HFF-Myc (cell line): ENCODE data around the gene RAB31.

ENCODE experiments used
- DNase-seq: peaks from one replicate; pipeline ENCODE4 v3.0.0-alpha.2; 2011; ENCODE audit warnings: low read depth; ENCODE audit errors: extremely low read depth
- H3K4me3 ChIP-seq: replicated peaks from 2 replicates; pipeline ENCODE4 v1.5.1; 2011; ENCODE audit warnings: low read depth, mild to moderate bottlenecking, control low read depth, low read length
- TF ChIP-seq, protein P1 (sequence below): IDR thresholded peaks from 2 replicates; pipeline ENCODE4 v1.5.1; 2012; ENCODE audit warnings: mild to moderate bottlenecking, low read depth, low read length, control low read depth; ENCODE audit errors: missing control alignments

RAB31 gene

DNA sequence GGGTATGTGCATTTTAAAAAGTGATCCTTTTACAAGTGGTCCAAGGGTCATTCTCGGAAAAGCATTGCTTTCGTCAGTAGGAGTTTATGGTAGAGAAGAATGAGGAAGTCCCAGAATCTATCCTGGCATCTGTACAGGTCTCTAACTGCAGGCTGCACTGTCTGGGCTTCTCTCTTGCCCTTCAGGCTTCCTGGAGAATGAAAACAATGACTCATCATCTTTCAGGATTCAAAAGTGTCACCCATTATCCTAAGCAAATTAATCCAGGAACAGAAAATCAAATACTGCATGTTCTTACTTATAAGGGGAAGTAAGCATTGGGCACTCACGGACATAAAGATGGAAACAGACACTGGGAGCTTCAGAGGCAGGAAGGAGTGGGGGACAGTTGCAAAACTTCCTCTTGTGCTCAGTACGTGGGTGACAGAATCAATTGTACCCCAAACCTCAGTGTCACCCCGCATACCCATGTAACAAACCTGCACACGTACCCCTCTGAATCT lies 117.5 kb downstream of the RAB31 start:
- DNase-seq = peak; percentile 81
- TF ChIP-seq, protein P1, sequence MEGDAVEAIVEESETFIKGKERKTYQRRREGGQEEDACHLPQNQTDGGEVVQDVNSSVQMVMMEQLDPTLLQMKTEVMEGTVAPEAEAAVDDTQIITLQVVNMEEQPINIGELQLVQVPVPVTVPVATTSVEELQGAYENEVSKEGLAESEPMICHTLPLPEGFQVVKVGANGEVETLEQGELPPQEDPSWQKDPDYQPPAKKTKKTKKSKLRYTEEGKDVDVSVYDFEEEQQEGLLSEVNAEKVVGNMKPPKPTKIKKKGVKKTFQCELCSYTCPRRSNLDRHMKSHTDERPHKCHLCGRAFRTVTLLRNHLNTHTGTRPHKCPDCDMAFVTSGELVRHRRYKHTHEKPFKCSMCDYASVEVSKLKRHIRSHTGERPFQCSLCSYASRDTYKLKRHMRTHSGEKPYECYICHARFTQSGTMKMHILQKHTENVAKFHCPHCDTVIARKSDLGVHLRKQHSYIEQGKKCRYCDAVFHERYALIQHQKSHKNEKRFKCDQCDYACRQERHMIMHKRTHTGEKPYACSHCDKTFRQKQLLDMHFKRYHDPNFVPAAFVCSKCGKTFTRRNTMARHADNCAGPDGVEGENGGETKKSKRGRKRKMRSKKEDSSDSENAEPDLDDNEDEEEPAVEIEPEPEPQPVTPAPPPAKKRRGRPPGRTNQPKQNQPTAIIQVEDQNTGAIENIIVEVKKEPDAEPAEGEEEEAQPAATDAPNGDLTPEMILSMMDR = no peak
- no peak overlapping the region for H3K4me3 ChIP-seq

DNA sequence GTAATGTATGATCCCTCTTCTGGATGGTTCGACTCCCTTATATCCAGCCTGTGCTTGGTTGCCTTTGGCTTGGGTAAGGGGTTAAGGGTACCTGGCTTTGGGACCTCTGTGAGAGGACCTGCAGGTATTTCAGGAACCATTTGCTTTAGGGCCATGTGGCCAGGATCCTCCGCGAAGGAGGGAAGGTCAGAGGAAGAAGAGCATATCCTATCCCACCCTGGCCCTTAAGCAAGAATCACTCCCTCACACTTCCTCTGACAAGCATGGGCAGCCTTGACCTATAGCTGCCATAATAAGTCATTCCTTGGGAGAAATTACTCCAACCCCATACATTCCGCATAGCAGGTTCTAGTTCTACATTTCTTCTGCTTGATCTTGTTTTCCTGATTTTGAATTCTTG lies 118.6 kb downstream of the RAB31 start:
- DNase-seq = no peak
- TF ChIP-seq, protein P1 = no peak
- no peak overlapping the region for H3K4me3 ChIP-seq

DNA sequence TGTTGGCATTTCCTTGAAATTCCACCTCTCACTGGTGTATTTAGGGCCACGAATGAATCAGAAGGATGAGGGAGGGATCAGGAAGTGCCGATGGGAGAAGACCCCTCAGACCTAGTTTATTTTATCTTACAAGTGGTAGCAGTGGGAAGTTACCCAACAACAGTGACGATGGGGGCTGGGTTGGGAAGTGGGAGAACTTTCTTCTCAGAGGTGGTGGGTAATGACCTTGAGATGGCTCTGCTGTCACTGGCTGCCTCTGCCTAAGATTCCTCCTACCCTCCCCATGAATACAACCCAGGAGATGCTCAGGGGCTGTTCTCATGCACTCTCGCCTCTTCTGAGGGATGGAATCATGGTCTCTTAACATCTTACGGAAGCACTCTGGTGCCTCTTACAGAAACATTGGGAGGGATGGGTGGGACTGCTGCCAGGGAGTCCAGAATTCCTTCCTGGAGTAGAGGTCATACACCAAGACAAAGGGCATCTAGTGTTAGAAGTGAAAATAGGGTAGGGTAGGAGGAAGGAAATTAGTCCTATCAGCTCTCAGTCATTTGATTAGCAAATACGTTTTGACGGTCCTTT lies 119.2 kb downstream of the RAB31 start:
- TF ChIP-seq, protein P1 = no peak
- H3K4me3 ChIP-seq = no peak overlapping the region
- no peak for DNase-seq

DNA sequence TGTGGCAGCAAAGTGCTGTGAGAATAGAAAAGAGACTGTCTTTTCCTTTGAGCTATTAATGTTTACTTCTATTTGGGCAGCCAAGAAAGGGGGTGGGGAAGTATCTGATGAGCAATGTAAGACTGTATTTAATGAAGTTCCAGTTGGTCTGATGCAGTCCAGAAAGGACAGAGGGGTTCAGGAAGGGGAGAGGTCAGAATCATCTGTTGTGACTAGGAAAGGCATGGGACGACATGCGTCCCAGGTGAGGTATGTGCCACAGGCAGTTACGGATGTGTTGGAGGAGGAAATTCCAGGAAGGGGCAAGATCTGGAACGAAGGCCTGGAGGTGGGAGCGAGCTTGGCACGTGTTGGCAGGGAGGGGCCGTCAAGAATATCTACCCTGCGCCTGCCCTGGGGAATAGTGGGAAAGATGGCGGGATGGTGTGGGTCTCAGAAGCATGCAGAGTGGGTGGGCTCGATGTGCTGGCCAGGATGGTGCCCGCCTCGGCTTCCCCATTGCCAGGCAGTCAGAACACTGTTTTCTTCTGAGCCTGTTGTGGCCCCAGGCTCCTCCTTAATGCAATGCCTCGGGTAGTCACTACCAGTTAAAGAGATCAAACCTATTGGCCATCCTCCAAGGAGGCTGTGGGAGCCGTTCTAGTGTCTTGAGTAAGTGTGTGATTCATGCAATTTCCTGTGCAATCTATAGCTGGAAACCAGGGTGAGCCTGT lies 119.8 kb downstream of the RAB31 start:
- H3K4me3 ChIP-seq = no peak overlapping the region
- TF ChIP-seq, protein P1 = no peak
- peak; percentile 98 for DNase-seq

DNA sequence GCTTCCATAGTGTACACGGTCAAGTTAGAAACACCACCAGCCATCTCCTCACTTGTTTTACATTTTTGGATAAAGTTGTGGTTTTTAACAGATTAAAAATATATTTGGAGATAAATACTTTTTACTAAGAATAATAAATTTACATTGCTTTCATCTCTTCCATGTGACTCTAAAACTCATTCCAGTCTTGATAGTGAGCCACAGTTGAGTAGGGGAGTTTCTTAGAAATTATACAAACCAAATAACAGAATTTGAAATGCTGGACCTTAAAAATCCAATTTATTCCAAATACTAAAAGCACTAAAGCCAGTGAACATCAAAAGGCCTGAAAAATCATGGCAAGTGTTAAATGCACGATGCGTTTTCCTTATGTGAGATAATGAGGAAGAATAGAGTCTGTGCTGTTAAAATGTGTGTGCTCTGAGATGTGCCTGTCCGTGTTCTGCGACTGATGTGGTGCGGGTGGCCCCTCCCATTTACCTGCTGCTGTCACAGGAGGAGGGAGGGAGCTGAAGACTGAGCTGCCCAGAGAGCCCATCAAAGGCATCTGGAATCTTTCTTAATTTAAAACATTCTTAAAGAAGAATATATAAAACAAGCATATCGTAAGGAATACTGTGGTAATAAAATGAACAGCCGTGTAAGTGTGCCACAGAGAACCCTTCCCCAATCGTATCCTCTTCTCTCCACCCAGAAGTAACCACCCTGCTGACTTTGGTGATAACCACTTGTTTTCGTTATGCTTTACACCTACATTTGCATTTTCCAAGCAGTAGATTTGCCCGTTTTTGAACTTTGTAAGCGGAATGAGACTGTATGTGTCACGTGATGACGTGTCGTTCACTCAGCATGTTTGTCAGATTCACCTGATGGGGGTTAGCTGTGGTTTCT lies 120.7 kb downstream of the RAB31 start:
- H3K4me3 ChIP-seq = no peak overlapping the region
- TF ChIP-seq, protein P1 = no peak
- no peak for DNase-seq

DNA sequence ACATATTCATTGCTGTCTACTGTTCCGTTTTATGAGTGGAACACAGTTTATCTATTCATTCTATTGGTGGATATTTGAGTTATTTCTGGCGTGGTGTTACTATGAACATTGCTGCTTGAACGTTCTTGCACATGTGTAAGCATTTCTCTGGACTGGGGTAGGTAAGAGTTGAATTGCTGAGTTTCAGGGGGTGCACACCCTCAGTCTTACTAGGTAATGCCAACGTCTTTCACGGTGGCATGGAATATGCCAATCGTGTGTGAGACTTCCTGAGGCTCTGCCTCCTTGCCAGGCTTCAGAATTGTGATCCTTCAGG lies 121.3 kb downstream of the RAB31 start:
- TF ChIP-seq, protein P1 = no peak
- no peak overlapping the region for H3K4me3 ChIP-seq

More for the DNA sequence above, 121.3 kb downstream of the RAB31 start:
- no peak for DNase-seq
